Mesodermal cell (in vitro differentiated cells): Measurements from ENCODE around the gene MPP7.
"Not testable (repeated sequence)": the region's sequence is repeated elsewhere in the genome, so short reads cannot be mapped to it uniquely, and the experiment has no call there.

Experiments used
- H3K27ac ChIP-seq: 2 replicates; pipeline ENCODE4 v1.7.0; 2013; ENCODE audit warnings: mild to moderate bottlenecking, low read depth, low read length, moderate library complexity; ENCODE audit not compliant: severe bottlenecking
- H3K36me3 ChIP-seq: 2 replicates; pipeline ENCODE4 v1.7.1; 2013; ENCODE audit warnings: mild to moderate bottlenecking, low read length, moderate library complexity; ENCODE audit not compliant: control insufficient read depth, insufficient read depth
- H3K4me1 ChIP-seq: one replicate; pipeline ENCODE4 v1.7.1; 2013; ENCODE audit warnings: mild to moderate bottlenecking, low read length; ENCODE audit not compliant: insufficient read depth, control insufficient read depth, poor library complexity, severe bottlenecking
- H3K4me3 ChIP-seq: 2 replicates; pipeline ENCODE4 v1.7.0; 2013; ENCODE audit warnings: low read length, control low read depth, mild to moderate bottlenecking; ENCODE audit not compliant: insufficient read depth, poor library complexity, severe bottlenecking; ENCODE audit errors: extremely low read depth
- H3K9me3 ChIP-seq: 2 replicates; pipeline ENCODE4 v1.7.1; 2013; ENCODE audit warnings: mild to moderate bottlenecking, low read length, moderate library complexity; ENCODE audit not compliant: control insufficient read depth
- WGBS, 2 experiments: methylation state at CpG; one replicate each; pipeline ENCODE4 v1.1.5; 2013; ENCODE audit warnings: missing lambda C conversion rate in 2 of 2; ENCODE audit not compliant: insufficient coverage in 2 of 2; 5-methylcytosine and 5-hydroxymethylcytosine counted together

The MPP7 gene

GRCh38 chr10:28326516-28327490, 23.9 kb upstream of the MPP7 start:
- no peaks in the 10 kb centered on the region for H3K9me3 ChIP-seq
- H3K4me1 ChIP-seq: peaks cover 16% of the 10 kb centered on the region
- H3K36me3 ChIP-seq: no peaks in the 10 kb centered on the region
- H3K4me3 ChIP-seq: no peak overlapping the region
- WGBS, 2 experiments: 71 to 75% methylated on average over 5 to 6 of the region's 10 CpGs
- peak overlapping the region; percentile 61 for H3K27ac ChIP-seq

- Histone ChIP-seq H3K27ac (no peak overlapping the region), H3K36me3 (no peaks in the 10 kb centered on the region), H3K4me1 (no peaks in the 10 kb centered on the region), H3K4me3 (no peak overlapping the region), H3K9me3 (no peaks in the 10 kb centered on the region)
- WGBS, 2 experiments: 80 to 87% methylated on average over 3 to 4 of the region's 4 CpGs
Observed at GRCh38 chr10:28320799-28321198, 17.9 kb upstream of the MPP7 start.

- no peaks in the 10 kb centered on the region for H3K36me3 ChIP-seq
- no peak overlapping the region for H3K27ac ChIP-seq
- H3K4me3 ChIP-seq: no peak overlapping the region
- no peaks in the 10 kb centered on the region for H3K4me1 ChIP-seq
- no peaks in the 10 kb centered on the region for H3K9me3 ChIP-seq
- WGBS, 2 experiments: 80 to 92% methylated on average over 1 to 3 of the region's 3 CpGs
Observed at GRCh38 chr10:28320090-28320489, 17.2 kb upstream of the MPP7 start.

- not testable (repeated sequence) for H3K36me3 ChIP-seq, H3K4me1 ChIP-seq, H3K4me3 ChIP-seq, H3K9me3 ChIP-seq, H3K27ac ChIP-seq
Observed at GRCh38 chr10:28319061-28319460, 16.2 kb upstream of the MPP7 start.

GRCh38 chr10:28318626-28319025, 15.8 kb upstream of the MPP7 start:
- no peaks in the 10 kb centered on the region for H3K4me1 ChIP-seq
- no peaks in the 10 kb centered on the region for H3K9me3 ChIP-seq
- H3K4me3 ChIP-seq: no peak overlapping the region
- no peak overlapping the region for H3K27ac ChIP-seq
- WGBS, 2 experiments: no CpG with 5 or more reads among the region's 1 CpG
- H3K36me3 ChIP-seq: no peaks in the 10 kb centered on the region

- 90 to 100% methylated on average over 6 of the region's 7 CpGs for WGBS, 2 experiments
- H3K27ac ChIP-seq: no peak overlapping the region
- no peak overlapping the region for H3K4me3 ChIP-seq
- no peaks in the 10 kb centered on the region for H3K4me1 ChIP-seq
- no peaks in the 10 kb centered on the region for H3K36me3 ChIP-seq
- no peaks in the 10 kb centered on the region for H3K9me3 ChIP-seq
Observed at GRCh38 chr10:28317760-28318159, 14.9 kb upstream of the MPP7 start.

GRCh38 chr10:28316696-28317095, 13.8 kb upstream of the MPP7 start:
- H3K4me3 ChIP-seq: no peak overlapping the region
- no peaks in the 10 kb centered on the region for H3K4me1 ChIP-seq
- H3K9me3 ChIP-seq: no peaks in the 10 kb centered on the region
- H3K36me3 ChIP-seq: no peaks in the 10 kb centered on the region
- WGBS, 2 experiments: 93 to 100% methylated on average over 1 to 4 of the region's 5 CpGs
- H3K27ac ChIP-seq: no peak overlapping the region

GRCh38 chr10:28315140-28315539, 12.3 kb upstream of the MPP7 start:
- WGBS, 2 experiments: 78 to 92% methylated on average over 4 of the region's 4 CpGs
- H3K4me3 ChIP-seq: no peak overlapping the region
- H3K27ac ChIP-seq: no peak overlapping the region
- H3K36me3 ChIP-seq: no peaks in the 10 kb centered on the region
- no peaks in the 10 kb centered on the region for H3K4me1 ChIP-seq
- H3K9me3 ChIP-seq: no peaks in the 10 kb centered on the region

GRCh38 chr10:28314211-28314610, 11.3 kb upstream of the MPP7 start:
- H3K27ac ChIP-seq: no peak overlapping the region
- WGBS, 2 experiments: 79 to 84% methylated on average over 5 of the region's 5 CpGs
- H3K4me3 ChIP-seq: no peak overlapping the region
- H3K9me3 ChIP-seq: no peaks in the 10 kb centered on the region
- no peaks in the 10 kb centered on the region for H3K36me3 ChIP-seq
- no peaks in the 10 kb centered on the region for H3K4me1 ChIP-seq

GRCh38 chr10:28312572-28312971, 9.7 kb upstream of the MPP7 start:
- Histone ChIP-seq H3K4me3 (no peak overlapping the region), H3K36me3 (no peaks in the 10 kb centered on the region), H3K9me3 (no peaks in the 10 kb centered on the region), H3K27ac (no peak overlapping the region), H3K4me1 (no peaks in the 10 kb centered on the region)
- 81 to 100% methylated on average over 1 to 3 of the region's 6 CpGs for WGBS, 2 experiments

GRCh38 chr10:28311104-28311503, 8.2 kb upstream of the MPP7 start:
- Histone ChIP-seq H3K4me1 (no peaks in the 10 kb centered on the region), H3K36me3 (no peaks in the 10 kb centered on the region), H3K4me3 (no peak overlapping the region), H3K9me3 (no peaks in the 10 kb centered on the region), H3K27ac (no peak overlapping the region)
- 100% methylated on average over 1 of the region's 3 CpGs; no CpG with 5 or more reads in 1 of the 2 experiments for WGBS, 2 experiments
